Activated T-cell treated with anti-CD3 and anti-CD28 coated beads for 48 hours (primary cell): ENCODE results near the gene CALY.

Experiments used
- DNase-seq: peaks from one replicate; pipeline ENCODE4 v3.0.0-alpha.2; 2020; ENCODE audit warnings: low read depth

CALY gene

GRCh38 chr10:133285217-133285616 is 51.5 kb downstream of the CALY start:
- no peak for DNase-seq

DNA sequence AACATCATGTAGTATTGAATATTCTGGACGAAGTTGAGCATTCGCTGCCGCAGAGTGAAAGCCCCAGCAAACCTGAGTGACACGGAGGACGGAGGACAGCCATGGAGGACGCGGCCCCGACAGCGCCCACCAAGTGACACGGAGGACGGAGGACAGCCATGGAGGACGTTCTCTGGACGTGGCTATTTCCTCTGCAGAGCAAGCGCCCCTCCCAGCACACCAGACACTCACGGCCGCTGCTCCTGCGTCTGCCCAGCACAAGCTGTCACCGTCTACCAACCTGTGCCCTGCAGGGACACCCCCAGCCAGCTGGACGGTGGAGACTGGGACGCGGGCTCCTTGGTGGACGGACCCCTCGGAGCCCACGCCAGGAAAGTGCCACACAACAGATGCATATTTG is 52.8 kb downstream of the CALY start:
- DNase-seq = no peak

DNA sequence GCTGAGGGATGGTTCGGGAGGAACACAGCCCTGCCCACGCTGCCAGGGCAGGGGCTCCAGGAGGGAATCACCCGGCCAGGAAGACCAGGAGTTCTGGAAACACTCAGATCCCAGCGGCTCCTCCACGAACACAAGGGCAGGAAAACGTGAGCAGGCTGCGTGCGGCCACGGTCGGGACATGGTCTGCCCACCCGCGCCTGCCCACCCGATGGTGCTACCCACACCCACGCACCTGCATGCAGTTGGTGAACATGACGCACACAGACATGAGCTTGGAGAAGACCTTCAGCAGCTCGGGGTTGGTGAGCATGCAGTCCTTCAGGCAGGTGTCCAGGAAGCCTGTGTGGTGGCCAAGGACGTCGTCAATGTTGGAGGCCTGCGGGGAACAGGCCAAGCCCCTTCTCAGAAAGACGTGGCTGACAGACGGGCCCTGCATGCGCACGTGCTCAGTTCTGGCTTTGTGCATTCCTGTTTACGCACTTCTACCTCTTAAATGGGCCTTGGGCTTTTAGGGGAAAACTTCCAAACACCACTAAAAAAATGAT is 53.8 kb downstream of the CALY start:
- DNase-seq = no peak

- no peak for DNase-seq
Measured at GRCh38 chr10:133281628-133282372, 54.9 kb downstream of the CALY start.

DNA sequence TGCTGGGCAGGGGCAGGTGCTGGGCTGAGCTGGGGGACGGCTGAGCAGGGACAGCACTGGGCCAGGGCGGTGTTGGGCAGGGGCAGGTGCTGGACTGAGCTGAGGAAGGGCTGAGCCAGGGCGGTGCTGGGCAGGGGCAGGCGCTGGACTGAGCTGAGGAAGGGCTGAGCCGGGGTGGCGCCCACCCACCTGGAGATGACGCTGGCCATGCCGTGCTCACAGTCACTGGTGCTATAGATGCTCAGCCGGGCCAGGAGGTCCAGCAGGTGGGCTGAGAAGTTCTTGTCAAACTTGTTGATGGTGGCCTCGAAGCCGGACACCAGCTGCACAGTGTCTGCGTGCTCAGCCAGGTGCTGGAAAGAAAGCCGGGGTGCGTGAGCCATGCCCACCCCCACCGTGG is 55.6 kb downstream of the CALY start:
- DNase-seq = no peak

- no peak for DNase-seq
Measured at GRCh38 chr10:133280391-133281059, 56.2 kb downstream of the CALY start.

GRCh38 chr10:133279326-133280226 is 57.1 kb downstream of the CALY start:
- DNase-seq = no peak

DNA sequence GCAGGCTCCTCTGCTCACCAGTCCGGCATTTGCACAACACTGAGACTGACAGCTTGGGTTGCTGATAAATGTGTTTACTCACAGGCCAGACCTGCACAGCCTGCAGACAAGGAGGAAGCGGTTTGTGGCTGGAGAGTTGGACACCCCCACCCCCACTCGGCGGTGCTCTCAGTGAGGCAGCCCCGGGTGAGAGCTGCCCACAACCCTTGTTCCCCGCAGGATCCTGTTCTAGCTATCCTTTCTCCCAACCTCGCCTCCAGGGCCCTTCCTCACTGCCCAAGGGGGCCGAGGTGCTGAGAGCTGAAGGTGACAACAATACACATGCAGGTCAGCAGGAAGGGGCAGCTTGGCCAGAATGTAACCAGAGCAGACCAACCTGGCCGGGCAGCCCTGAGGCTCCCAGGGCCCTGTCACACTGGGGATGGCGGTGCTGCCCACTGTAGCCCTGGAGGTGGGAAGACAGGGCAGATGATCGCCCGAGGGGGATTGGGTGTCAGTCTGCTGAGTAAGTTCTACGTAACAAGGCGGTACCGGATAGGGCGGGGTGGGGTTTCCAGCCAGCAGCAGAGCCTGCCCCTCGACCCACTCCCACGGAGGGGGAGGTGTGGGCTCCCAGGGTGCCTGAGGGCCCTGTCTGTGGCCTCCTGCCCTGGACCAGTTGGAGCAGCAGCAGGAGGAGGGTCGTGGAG is 58.0 kb downstream of the CALY start:
- no peak for DNase-seq

DNA sequence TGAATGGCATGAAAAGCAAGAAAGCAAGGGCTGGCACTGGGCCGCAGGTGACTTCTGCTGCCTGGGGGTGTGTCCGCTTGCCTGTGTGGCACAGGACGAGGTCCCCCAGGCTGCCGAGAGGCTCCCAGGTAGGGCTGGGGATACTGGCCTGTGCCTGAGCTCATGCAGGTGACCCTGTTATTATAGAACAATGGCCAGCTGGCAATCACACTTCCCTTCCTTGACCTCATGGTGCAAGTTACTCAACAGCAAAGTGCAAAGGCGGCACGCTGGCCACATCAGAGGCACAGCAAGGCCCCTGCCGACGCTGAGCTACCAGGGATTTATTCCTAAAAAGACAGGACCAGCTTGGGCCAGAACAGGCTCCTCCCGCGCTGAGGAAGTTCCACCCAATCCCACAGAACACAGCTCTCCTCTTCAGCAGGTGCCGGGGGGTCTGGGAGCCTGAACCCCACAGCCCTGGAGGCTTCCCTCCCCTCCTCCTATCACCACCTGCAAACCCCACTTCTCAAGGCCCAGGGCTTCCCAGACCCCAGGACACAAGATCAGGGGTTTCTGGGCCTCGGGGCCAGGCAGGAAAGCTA is 58.6 kb downstream of the CALY start:
- DNase-seq = no peak

- no peak for DNase-seq
Measured at GRCh38 chr10:133277277-133277992, 59.3 kb downstream of the CALY start.

GRCh38 chr10:133276435-133277201 is 60.1 kb downstream of the CALY start, which contains the start of gene ADAM8:
Gene ADAM8 (minus strand): TSS chr10:133276868. CDS start chr10:133276817, 51 bp downstream.
- peak; percentile 75 for DNase-seq

DNA sequence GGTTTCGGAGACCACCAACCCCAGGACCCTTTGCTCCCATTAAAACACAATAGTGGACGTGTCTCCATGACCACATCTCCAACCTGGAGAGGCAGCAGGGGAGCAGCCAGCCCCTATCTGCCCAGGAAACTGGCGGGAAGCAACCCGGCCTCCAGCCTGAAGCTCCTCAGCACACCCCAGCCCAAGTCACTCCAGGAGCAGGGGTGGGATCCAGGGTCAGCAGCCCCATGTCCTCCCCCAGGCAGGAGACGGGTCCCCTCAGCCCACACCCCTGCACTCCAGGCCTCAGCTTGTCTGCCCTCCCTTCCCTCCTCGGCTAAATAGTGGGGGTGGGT is 60.6 kb downstream of the CALY start:
- DNase-seq = no peak

GRCh38 chr10:133275684-133276092 is 61.0 kb downstream of the CALY start:
- DNase-seq = peak; percentile 56

DNA sequence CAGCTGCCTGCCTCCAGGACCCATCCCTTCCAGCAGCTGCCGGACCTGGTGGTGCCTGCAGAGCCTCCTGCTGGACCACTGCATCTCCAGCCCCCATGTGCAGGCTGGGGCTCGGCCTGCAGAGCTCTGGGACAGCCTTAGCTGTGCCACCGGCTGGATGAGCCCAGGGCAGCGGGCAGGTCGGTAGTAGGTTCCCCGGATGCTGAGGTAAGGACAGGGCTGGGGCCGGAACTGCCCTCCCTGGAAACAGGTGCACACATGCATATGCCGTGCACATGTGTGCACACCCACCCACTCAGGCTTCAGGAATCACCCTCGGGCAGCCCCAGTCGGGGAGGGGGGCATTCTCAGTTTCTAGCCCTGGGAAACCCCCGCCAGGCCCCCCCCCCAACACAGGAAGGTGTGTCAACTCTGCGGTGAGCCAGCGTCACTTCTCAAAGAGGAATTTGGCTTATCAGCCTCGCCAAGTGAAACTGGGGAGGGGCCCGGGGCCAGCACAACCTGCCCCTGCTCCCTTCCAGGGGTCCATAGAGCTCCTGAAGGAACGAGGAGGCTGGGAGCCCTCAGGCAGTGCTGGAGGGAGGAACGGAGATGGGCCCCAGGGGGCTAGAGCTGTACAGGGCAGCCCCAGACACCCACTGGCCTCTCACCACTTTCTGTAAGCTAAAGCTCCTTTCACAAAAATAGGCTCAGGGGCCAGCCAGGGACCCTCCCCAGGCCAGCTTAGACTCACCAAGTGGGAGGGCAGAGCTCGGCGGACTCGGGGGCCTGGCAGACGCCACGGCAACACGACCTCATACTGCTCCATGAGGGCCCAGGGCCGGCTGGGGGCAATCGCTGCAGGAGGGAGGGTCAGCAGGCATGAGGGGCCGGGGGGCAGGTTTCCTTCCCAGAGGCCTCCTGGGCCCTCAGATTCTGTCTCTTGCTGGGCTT is 61.7 kb downstream of the CALY start:
- peak; percentile 81 for DNase-seq
